Kidney (tissue), 14 donors: Measurements from ENCODE around the gene NAP1L1. TPM values are rescaled to one million over a fixed set of nuclear protein-coding genes. Genes with fewer than 3 reads are reported as not detected.

Experiments used
- DNase-seq, 5 donors: peaks; one replicate each; pipeline ENCODE4 v3.0.0-alpha.2; 2013 to 2020
- FAIRE-seq: peaks from 2 replicates; lab custom pipeline; 2012; peaks lifted over from hg19 to GRCh38; lab: Jason Lieb, UNC
- H3K27ac ChIP-seq, 2 donors: one replicate each; pipeline ENCODE4 v1.7.0; 2013; ENCODE audit warnings: low read depth in 2 of 2, low read length in 2 of 2, inconsistent platforms in 1 of 2
- H3K27me3 ChIP-seq: one replicate; pipeline ENCODE4 v1.7.1; 2013; ENCODE audit warnings: low read length, inconsistent platforms; ENCODE audit not compliant: control insufficient read depth, insufficient read depth
- H3K36me3 ChIP-seq, 3 donors: one replicate each; pipeline versions ENCODE4 v1.7.0 to v1.7.1; 2013; ENCODE audit warnings: low read length in 3 of 3, control low read depth in 1 of 3, inconsistent platforms in 1 of 3; ENCODE audit not compliant: insufficient read depth in 3 of 3, control insufficient read depth in 2 of 3
- H3K4me1 ChIP-seq, 3 donors: one replicate each; pipeline versions ENCODE4 v1.7.0 to v1.7.1; 2013; ENCODE audit warnings: low read length in 3 of 3, inconsistent platforms in 1 of 3, low read depth in 1 of 3; ENCODE audit not compliant: control insufficient read depth in 2 of 3, insufficient read depth in 2 of 3
- H3K4me3 ChIP-seq, 3 donors: one replicate each; pipeline versions ENCODE4 v1.7.0 to v1.8.1; 2013; ENCODE audit warnings: low read length in 3 of 3, control low read depth in 1 of 3, inconsistent platforms in 1 of 3
- H3K9ac ChIP-seq, 3 donors: one replicate each; pipeline versions ENCODE4 v1.7.0 to v1.7.1; 2013; ENCODE audit warnings: low read length in 3 of 3, control low read depth in 1 of 3, inconsistent platforms in 1 of 3
- H3K9me3 ChIP-seq, 3 donors: one replicate each; pipeline versions ENCODE4 v1.7.0 to v1.7.1; 2013; ENCODE audit warnings: low read length in 3 of 3, control low read depth in 1 of 3, inconsistent platforms in 1 of 3; ENCODE audit not compliant: control insufficient read depth in 2 of 3, insufficient read depth in 1 of 3
- intact Hi-C: fragments of 100-400 bp; cut with DNase I; formaldehyde crosslinking; loops from one replicate; pipeline ENCODE4 v1.11.1; 2022
- polyA plus RNA-seq: library from polyadenylated mRNA; stranded (reverse); fragments of 350-450 nt; fragmentation: Illumina TruSeq; extraction: RNeasy Lipid Tissue Mini Kit (QIAGEN cat#74804); gene quantifications from one replicate; pipeline ENCODE4 v1.2.3, GENCODE V29; 2014; ENCODE audit warnings: low read depth, low replicate concordance; ENCODE audit not compliant: insufficient read depth
- total RNA-seq: library from RNA; stranded (reverse); fragmentation: NEBNext Ultra II Directional; extraction: Animal tissue kit (Norgen Biotek cat#: 25700); gene quantifications from one replicate; pipeline ENCODE4 v1.2.1, GENCODE V29; 2021
- TF ChIP-seq, protein P1 (sequence below): IDR thresholded peaks from 3 replicates; pipeline ENCODE4 v1.5.1; 2012; ENCODE audit warnings: mild to moderate bottlenecking, moderate library complexity, borderline replicate concordance; ENCODE audit not compliant: insufficient read depth; ENCODE audit errors: extremely low read depth
- donor health status: control.
- donor health status: control.
- donor health status: control.
- donor health status: control.
- donor health status: control.
- donor health status: DM: yes; HTN: yes; CAD: no.
- donor health status: Normal renal cell carcinoma (clear cell type).

NAP1L1 gene
- total and polyA plus RNA-seq, 2 donors from 2014 or later, result 180 to 288 TPM

GRCh38 chr12:76020281-76020680 is 64.2 kb downstream of the NAP1L1 start:
- Histone ChIP-seq H3K27me3 (no peaks in the 10 kb centered on the region), H3K4me3 (no peak overlapping the region), H3K9me3 (no peaks in the 10 kb centered on the region), H3K4me1 (peaks cover 0 to 10% (median 0%) of the 10 kb centered on the region in 3 donors), H3K9ac (no peak overlapping the region), H3K27ac (peak overlapping the region; percentile 47 to 82), H3K36me3 (no peaks in the 10 kb centered on the region)
- TF ChIP-seq, protein P1, sequence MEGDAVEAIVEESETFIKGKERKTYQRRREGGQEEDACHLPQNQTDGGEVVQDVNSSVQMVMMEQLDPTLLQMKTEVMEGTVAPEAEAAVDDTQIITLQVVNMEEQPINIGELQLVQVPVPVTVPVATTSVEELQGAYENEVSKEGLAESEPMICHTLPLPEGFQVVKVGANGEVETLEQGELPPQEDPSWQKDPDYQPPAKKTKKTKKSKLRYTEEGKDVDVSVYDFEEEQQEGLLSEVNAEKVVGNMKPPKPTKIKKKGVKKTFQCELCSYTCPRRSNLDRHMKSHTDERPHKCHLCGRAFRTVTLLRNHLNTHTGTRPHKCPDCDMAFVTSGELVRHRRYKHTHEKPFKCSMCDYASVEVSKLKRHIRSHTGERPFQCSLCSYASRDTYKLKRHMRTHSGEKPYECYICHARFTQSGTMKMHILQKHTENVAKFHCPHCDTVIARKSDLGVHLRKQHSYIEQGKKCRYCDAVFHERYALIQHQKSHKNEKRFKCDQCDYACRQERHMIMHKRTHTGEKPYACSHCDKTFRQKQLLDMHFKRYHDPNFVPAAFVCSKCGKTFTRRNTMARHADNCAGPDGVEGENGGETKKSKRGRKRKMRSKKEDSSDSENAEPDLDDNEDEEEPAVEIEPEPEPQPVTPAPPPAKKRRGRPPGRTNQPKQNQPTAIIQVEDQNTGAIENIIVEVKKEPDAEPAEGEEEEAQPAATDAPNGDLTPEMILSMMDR, result no peak
- no peak for DNase-seq
- intact Hi-C loops, result no loop called here
- FAIRE-seq, result no peak

DNA sequence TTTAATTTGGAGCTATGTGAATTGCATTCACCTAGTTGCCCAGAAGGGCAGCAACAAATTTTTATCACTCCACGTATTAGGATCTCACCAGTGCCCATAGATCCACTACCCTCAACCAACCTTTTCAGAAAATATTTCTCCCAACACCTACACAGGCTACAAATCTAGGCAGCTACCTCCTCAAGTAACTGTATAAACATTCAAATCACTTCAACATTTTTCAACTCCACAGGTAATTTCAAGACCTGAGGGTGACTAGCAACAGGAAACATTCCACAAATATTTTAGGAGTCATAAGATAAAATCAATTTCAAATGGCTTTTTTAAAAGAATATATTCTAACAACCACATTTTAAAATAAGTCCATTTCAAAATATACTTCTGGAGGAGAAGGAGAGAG is 65.8 kb downstream of the NAP1L1 start:
- DNase-seq, result peak in 1 of 5 donors; percentile 45
- no peak overlapping the region for H3K9ac ChIP-seq

GRCh38 chr12:76018111-76018510 is 66.4 kb downstream of the NAP1L1 start:
- intact Hi-C loops, result no loop called here
- Histone ChIP-seq H3K27ac (peak overlapping the region in 1 of 2 donors; percentile 2), H3K4me3 (no peak overlapping the region), H3K4me1 (peaks cover 0 to 10% (median 0%) of the 10 kb centered on the region in 3 donors), H3K36me3 (no peaks in the 10 kb centered on the region), H3K27me3 (no peaks in the 10 kb centered on the region), H3K9me3 (no peaks in the 10 kb centered on the region), H3K9ac (no peak overlapping the region)
- TF ChIP-seq, protein P1, result no peak
- no peak for FAIRE-seq
- no peak for DNase-seq

More for the DNA sequence above, 65.8 kb downstream of the NAP1L1 start:
- H3K27ac ChIP-seq, result no peak overlapping the region
- intact Hi-C loops, result no loop called here
- FAIRE-seq, result no peak
- H3K9me3 ChIP-seq, result no peaks in the 10 kb centered on the region
- TF ChIP-seq, protein P1, result no peak
- no peaks in the 10 kb centered on the region for H3K27me3 ChIP-seq
- no peaks in the 10 kb centered on the region for H3K36me3 ChIP-seq
- no peak overlapping the region for H3K4me3 ChIP-seq
- H3K4me1 ChIP-seq, result peaks cover 0 to 10% (median 0%) of the 10 kb centered on the region in 3 donors

- TF ChIP-seq, protein P1, result no peak
- no peaks in the 10 kb centered on the region for H3K4me1 ChIP-seq
- H3K9ac ChIP-seq, result no peak overlapping the region
- no peak overlapping the region for H3K4me3 ChIP-seq
- FAIRE-seq (no peak), DNase-seq (no peak)
- intact Hi-C loops, result no loop called here
- H3K36me3 ChIP-seq, result no peaks in the 10 kb centered on the region
- H3K27me3 ChIP-seq, result no peaks in the 10 kb centered on the region
- H3K27ac ChIP-seq, result no peak overlapping the region
- no peaks in the 10 kb centered on the region for H3K9me3 ChIP-seq
These were observed 70.5 kb downstream of the NAP1L1 start for GRCh38 chr12:76014007-76014406.
